KBM-7 (cell line): ENCODE measurements around the gene TMEM59.
"Not testable (repeated sequence)": the region's sequence is repeated elsewhere in the genome, so short reads cannot be mapped to it uniquely, and the experiment has no call there.

Source experiments
- DNase-seq: peaks from one replicate; pipeline ENCODE4 v3.0.0-alpha.2; 2015
- in situ Hi-C: fragments of 300-500 bp; cut with MboI; formaldehyde crosslinking; loops from 2 replicates; pipeline ENCODE4 v1.14.3; 2020; ENCODE audit warnings: low sequenced_read_pairs, low pct_unique_long_range_greater_than_20kb, mixed read lengths

The TMEM59 gene, protein sequence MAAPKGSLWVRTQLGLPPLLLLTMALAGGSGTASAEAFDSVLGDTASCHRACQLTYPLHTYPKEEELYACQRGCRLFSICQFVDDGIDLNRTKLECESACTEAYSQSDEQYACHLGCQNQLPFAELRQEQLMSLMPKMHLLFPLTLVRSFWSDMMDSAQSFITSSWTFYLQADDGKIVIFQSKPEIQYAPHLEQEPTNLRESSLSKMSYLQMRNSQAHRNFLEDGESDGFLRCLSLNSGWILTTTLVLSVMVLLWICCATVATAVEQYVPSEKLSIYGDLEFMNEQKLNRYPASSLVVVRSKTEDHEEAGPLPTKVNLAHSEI

DNA sequence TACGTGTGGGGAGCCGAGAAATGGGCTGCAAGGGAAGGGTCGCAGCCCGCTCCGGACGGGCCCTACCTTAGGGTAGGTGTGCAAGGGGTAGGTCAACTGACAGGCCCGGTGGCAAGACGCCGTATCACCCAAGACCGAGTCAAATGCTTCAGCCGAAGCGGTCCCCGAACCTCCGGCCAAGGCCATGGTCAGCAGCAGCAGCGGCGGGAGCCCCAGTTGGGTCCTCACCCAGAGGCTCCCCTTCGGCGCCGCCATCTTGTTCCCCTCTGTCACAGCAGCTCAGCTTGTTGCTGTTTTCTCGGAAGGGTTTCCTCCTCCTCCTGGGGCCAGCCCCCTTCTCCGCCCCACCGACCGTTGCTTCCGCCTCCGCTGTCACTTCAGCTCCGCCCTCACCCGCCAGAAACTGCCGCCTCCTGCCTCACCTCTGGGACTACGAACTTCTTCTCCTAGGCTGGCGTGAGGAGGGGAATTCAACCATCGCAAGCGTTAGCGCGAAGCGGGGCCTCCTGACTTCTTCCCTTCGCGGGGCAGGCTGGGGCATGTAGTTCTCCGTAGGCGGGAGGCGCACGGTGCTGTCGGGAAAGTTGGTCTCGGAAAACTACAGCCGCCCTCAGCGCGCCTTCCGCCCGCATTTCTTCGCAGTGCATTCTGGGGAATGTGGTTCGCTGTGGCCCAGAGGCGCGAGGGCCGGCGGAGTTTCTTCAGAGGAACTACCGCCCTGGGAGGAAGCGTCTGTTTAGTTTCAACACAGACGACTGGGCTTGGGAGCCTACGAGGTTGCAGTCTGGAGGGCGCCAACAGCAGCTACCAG lies at the start of gene TMEM59, which contains the start of gene TCEANC2:
TSS of gene TMEM59 (minus strand) at position 271 of the 811 bp plus-strand sequence. CDS start at position 255, 16 bp downstream.
TSS of gene TCEANC2 (plus strand) at position 675 of the 811 bp plus-strand sequence. CDS start 815 bp downstream, outside the sequence.
- peak; percentile 100 for DNase-seq
- in situ Hi-C loops = no loop called here

DNA sequence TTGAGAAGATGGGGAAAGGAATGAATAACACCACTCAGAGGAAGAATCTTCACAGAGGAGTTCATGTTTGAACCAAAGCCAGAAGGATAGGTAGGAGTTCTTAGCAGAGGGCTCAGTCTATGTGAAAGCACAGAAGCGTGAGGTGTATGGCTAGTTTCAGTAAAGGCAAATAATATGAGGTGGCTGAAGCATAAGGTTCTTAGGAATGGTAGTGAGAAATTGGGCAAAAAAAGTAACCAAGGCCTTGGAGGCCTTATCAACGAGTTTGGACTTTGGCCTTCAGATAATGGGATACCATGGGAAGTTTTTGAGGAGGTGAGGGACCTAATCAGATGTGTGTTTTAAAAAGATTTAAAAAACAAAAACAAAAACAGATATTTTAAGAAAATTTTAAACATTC lies 47.5 kb upstream of the TMEM59 start:
- in situ Hi-C loops = no loop called here
- no peak for DNase-seq

DNA sequence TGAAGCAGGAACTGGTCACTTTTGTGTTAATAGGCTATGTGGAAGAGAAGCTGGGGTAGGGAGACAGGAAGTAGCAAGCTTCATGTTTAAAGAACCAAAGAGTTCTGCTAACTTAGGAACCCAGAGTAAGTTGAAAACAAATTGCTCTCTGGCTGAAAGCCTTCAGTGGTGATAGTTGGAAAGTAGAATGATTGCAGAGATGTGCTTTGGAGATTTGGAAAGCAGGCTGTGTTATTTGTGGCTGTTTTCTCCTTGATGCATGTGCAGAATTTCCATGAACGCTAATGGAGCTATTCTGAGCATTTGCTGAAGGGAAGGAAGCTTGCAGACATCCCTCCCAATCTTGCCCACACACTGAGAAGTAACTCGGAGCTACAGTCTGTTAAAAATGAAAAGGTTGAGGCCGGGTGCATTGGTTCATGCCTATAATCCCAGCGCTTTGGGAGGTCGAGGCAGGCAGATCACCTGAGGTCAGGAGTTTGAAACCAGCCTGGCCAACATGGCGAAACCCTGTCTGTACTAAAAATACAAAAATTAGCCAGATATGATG lies 46.1 kb upstream of the TMEM59 start:
- DNase-seq = peak; percentile 32
- in situ Hi-C loops = no loop called here

DNA sequence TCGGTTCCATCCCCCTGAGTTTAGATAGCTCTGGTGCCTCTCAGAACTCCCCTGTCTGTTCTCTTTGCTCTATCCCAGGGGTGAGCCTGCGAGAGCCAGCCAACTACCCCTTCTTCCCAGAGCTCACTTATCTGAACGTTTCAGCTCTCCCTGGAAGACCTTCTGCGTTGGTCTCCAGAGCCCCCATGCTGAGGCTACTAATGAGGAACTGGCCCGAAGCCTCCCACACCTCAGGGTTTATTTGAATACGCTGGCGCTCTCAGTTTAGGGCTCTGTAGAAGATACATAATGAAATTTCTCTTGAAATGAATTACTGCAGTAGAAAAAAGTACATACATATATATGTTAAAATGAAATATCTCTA lies 43.9 kb upstream of the TMEM59 start:
- peak; percentile 69 for DNase-seq
- in situ Hi-C loops = no loop called here

DNA sequence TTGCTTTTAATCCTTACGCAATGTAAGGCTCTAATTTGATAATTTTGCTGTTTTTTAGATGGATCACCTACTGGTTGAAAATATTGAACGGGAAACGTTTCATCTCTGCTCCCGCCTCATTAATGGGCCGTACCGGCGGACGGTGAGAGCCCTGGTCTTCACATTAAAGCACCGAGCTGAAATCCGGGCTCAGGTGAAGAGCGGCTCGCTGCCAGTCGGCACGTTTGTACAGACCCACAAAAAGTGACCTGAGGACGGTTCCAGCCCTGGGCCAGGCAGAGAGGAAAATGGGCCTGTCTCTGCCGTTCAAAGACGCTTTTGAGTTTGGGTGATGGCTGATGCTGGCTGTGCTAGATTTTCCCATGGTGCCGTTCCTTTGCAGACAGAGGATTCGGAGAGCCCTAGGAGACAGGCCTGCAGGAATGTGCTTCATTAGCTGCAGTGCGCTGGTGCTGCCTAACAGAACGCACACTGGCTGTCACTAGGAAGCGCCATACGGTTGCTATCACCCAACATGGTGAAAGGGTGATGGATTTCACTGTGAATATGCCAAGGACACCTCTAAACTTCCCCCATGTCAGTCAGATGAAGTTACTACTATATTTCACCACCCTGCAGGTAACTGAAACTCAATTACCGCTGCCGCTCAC lies 43.3 kb upstream of the TMEM59 start:
- in situ Hi-C loops = no loop called here
- DNase-seq = no peak

DNA sequence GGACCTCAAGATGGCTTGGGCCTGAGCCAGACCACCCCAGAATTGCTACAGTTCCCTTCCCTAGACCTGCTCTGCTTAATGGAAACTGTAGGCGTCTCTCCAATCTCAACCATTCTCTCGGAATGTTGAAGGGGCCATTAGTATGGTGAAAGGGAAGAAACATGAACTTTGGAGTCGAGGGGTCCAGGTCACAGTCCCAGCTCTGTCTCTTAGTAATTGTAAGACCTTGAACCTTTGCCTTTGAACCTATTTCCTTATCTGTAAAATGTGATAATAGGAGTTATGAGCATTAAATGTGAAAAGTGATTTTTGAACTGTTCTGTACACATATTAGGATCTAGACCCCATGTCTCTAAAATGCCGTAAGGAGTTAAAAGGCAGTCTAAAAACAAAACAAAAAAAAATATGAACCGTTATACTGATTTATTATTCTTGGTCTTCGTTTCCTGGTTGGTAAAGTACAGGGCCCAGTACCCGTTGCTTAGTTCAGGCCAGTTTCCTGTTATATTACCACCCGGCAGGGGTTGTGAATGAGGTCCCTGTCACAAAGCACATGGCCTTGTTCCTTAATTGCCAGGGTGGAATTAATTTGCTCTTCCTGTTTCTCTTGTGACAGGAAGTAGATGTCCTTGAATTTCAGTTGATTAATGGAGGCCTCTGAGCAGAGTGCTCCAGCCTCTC lies 42.7 kb upstream of the TMEM59 start:
- in situ Hi-C loops = no loop called here
- peak; percentile 94 for DNase-seq

DNA sequence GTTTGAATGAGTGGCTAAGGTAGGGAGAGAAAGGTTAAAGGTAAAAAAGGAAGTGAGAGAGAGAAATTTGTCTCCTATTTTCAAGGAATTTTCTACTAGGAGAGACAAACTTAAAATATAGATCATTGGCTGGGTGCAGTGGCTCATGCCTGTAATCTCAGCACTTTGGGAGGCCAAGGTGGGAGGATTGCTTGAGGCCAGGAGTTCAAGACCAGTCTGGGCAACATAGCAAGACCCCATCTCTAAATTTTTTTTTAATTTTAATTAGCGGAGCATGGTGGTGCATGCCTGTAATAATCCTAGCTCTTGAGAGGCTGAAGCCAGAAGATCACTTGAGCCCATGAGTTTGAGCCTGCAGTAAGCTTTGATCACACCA lies 41.7 kb upstream of the TMEM59 start:
- in situ Hi-C loops, DNase-seq: not testable (repeated sequence)

DNA sequence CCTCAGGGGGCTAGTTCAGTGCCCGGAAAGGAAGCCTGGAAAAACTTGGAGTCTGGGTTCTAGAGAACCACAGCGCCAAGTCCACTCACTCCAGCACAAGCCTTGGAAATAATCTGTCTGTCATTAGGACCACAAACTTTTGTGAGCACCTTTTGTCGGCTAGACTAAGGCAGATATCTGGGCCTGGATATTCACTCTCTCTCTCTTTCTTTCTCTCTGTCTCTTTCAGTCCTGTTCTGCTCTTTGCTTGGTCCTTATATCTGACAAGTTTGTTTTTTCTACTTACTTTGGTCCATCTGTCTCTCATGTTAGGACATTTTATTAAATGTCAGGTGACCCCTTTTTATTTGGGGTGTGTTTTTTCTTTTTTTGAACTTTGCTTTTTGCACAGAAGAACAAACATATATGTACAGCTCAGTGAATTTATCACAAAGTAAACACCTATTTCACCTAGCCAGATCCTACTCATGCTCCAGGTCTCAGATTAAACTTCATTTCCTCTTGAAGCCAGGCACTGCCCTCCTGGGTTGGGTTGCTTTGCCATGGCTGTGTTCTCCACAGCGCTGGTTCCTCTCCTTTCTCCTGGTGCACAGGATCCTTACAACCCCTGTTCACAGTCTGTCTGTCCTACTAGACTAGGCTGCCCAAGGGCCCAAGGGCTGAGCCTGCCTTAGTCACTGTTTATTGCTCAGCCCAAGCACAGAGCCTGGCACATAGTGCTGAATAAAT lies 41.2 kb upstream of the TMEM59 start:
- no peak for DNase-seq
- in situ Hi-C loops = no loop called here

DNA sequence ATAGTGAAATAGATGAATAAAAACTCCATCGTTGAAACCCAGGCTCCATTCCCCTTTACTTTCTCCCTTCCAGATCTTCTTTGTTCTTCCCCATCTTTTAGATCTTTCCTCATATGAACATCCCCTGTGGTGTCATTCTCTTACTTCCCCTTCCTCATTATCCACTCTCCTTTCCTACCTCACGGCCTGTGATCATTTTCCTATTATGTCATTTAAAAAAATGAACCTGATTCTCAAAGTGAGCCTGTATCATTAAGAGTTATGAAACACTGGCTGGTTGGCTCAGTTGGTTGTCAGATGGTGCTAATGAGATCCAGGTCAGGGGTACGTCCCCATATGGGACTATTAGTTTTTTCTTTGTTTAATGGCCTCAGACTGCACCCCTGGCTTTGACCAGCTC lies 38.7 kb upstream of the TMEM59 start:
- DNase-seq = peak; percentile 16
- in situ Hi-C loops = no loop called here

DNA sequence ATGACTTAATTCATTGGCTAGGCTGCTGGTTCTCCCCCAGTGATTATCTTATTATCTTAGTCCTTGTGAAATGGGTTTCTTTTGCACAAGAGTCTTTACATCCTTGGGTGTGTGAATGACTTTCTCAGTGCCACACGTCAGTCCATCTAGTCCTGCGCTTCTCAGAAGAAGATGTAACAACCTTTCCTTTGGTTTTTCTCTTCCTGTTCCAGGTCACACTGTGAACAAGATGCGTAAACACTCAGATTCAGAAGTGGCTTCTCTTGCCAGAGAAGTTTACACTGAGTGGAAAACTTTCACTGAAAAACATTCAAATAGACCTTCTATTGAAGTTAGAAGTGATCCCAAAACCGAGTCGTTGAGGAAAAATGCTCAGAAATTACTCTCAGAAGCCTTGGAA lies 35.4 kb upstream of the TMEM59 start:
- in situ Hi-C loops = no loop called here

DNA sequence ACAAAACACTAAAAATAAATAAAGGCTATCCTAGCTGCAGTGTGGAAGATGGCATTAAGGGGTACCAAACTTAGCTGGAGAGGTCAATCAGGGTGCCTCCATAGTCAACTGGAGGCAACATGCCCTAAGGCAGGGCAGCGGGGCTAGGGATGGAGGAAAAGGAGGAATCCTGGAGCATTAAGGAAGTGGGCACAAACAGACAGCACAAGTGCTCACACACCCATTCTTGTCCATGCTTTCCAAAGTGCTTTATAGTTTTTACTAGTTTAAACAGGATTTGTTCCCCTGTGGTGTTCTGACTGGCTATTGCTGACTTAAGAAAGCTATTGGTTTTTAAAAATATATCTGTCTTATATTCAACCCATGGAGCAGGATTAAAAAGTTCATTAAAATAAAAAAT lies 33.8 kb upstream of the TMEM59 start:
- in situ Hi-C loops = no loop called here
- DNase-seq = no peak

More for the DNA sequence above, 35.4 kb upstream of the TMEM59 start:
- no peak for DNase-seq

DNA sequence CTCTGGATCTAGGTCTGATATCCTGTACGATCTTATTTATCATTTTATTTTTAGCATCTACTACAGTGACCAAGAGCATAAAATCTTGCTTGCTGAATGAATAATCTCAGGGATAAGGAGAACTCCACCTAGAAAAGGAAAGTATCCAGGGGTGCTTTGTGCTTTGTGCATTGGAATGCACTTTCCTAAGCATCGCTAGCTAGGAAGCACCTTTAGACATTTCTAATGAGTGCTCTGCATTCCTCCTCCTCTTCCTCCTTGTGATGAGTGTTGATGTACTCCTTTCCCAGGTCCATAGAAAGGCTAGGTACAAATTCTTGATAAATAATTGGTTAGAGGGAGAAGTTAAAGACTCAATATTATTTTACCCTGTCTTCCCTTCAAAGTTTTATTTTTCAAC lies 31.8 kb upstream of the TMEM59 start:
- no peak for DNase-seq
- in situ Hi-C loops = no loop called here

DNA sequence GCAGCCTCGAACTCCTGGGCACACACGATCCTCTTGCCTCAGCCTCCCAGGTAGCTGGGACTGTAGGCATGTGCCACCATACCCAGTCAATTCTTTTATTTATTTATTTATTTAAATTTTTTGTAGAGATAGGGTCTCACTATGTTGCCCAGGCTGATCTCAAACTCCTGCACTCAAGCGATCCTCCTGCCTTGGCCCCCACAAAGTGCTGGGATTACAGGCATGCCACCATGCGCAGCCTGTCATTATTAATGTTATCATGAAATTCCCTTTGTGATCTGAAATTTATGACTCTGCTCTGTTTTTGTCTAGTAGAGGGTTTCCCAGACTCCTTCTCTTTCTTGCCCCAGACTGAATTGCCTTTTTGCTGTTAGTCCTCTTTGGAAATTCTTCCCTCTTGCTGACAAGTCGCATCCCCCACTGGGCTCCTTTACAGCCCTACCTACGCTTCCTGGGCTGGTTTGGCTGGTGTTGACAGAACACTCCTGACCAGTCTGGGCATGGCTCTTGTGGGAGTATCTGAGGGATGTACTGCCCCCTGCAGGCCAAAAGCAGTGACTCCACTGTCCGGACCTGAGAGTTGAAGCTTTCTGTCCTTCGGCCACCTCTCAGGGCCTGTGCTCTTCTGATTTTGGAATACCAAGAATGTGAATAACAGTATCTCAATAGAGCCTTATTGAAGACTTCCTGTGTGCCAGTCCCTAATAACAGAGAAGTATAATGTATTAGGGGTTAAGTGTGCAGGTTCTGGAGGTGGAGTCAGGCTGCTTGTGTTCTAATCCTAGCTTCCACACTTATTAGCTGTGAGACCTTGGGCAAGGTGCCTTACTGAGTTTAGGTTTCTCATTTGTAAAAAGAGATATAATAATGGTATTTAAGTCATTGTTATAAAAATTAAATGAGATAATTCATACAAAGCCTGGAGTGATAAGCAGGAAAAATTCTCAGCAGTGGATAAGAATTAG lies 28.6 kb upstream of the TMEM59 start:
- in situ Hi-C loops = no loop called here

DNA sequence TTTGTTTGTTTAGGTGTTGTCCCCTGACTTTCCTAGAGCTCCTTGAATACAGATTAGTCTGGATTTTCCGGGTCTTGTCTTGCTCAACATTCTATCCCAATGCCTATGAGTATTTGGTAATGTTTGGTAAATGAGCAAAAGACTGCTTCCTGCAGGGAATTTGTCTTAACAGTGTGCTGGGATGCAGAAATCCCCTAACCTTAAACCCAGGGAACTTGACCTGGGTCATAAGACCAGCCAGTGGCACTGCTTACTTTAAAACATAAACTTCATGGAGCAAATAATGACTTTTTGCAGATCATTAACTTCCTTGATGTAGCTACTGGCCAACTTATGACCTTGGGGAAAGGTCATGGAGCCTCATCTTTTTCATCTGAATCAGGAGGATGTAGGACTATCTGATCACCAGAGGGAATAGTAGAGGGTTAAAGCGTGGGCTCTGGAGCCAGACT lies 27.6 kb upstream of the TMEM59 start:
- DNase-seq = no peak

More for the DNA sequence above, 28.6 kb upstream of the TMEM59 start:
- peak; percentile 88 for DNase-seq

DNA sequence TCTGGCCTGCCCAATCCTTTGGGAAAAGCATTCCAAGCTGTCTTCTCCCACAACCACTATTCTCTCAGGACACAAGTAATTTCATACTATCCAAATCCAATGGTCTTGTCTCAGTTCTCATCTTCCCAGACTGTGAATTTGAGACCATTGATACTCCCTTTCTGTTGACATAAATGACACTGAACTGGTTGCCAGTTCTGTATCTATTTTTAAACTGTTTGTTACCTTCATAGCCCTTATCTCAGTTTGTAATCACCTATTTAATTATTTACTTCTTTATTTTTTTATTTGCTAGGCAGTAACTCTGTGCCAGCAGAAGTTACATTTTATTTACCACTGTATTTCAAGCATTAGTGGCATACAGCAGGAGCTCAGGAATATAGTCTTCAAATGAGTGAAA lies 24.4 kb upstream of the TMEM59 start:
- in situ Hi-C loops = no loop called here
- no peak for DNase-seq

More for the DNA sequence above, 27.6 kb upstream of the TMEM59 start:
- in situ Hi-C loops = no loop called here

DNA sequence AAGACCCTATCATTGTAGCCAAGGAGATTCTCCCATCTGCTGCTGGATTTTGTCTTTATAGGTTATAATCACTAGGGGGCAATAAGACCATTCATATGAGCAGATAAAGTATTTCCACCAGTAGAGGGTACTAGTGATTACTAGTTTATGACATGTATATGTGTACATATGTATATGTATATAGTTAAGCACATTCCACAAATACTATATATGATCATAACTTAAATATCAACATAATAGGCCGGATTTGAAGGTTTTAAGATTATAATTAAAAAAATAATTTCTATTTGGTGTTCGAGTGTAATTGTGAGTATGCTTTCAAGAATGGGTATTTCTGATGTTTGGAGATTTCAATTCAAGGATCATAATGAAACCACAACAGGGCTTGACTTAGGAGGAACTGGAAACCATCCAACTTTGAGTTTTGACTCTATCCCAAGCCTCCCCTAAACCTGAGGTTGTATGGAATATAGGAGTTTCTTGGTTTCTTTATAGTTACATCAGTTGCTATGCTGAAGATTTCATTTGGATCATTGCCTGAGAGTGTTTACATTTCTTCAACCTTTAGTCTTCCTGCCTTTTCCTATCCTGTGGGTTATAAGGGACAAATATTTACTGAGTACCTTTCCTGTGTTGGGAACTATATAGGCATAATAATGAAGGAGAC lies 17.3 kb upstream of the TMEM59 start:
- in situ Hi-C loops = no loop called here
- DNase-seq = peak; percentile 73

DNA sequence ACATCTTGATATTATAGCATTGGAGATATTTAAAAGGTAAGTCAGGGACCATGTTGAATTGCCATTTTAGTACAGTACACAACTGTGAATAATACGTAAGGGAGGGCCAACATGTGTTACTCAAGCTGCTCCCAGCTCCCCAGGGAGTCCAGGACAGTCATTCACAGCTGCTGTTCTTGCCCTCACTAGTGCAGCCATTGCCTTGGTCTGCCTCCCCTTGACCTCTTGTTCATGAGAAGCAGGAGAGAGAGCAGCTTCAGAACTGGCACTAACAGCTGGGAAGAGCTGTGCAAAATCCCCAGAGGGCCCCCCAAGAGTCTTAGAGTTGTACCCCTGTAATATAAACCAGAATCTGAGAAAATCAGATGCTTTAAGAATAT lies 16.8 kb upstream of the TMEM59 start:
- no peak for DNase-seq
- in situ Hi-C loops = no loop called here
